Tibial nerve (tissue), 4 donors: ENCODE data around the gene SNRPD2. TPM values are rescaled to one million over a fixed set of nuclear protein-coding genes. Genes with fewer than 3 reads are reported as not detected.

Experiments
- DNase-seq, 2 donors: peaks; one replicate each; pipeline ENCODE4 v3.0.0-alpha.2; 2019; ENCODE audit warnings: low spot score in 2 of 2
- H3K27ac ChIP-seq, 4 donors: fragments of 200-600 bp; sonication (generic) in 3 of 4; one replicate each; pipeline ENCODE4 v1.5.1; 2017 to 2019; ENCODE audit warnings: mild to moderate bottlenecking in 1 of 4
- H3K27me3 ChIP-seq, 2 donors: fragments of 200-600 bp; sonication (generic) in 1 of 2; one replicate each; pipeline versions ENCODE4 v1.5.1 to v1.6.0; 2017 to 2019
- H3K36me3 ChIP-seq, 3 donors: fragments of 200-600 bp; sonication (generic); one replicate each; pipeline ENCODE4 v1.5.1; 2018 to 2019
- H3K4me1 ChIP-seq, 4 donors: fragments of 200-600 bp; sonication (generic) in 3 of 4; one replicate each; pipeline ENCODE4 v1.5.1; 2017 to 2019
- H3K4me3 ChIP-seq, 4 donors: fragments of 200-600 bp; sonication (generic) in 3 of 4; one replicate each; pipeline ENCODE4 v1.5.1; 2017 to 2019; ENCODE audit warnings: mild to moderate bottlenecking in 1 of 4, moderate library complexity in 1 of 4
- H3K9me3 ChIP-seq, 4 donors: fragments of 200-600 bp; sonication (generic) in 3 of 4; one replicate each; pipeline ENCODE4 v1.5.1; 2017 to 2019
- EP300 ChIP-seq, 2 donors: sonication (generic); formaldehyde crosslinking; IDR thresholded peaks; one replicate each; pipeline ENCODE4 v1.6.1; 2017; ENCODE audit warnings: antibody characterized with exemption in 2 of 2, mild to moderate bottlenecking in 1 of 2
- POLR2A ChIP-seq, 2 donors: fragments of 450-650 bp; IDR thresholded peaks; one replicate each; pipeline ENCODE4 v1.6.1; 2017; ENCODE audit warnings: antibody characterized with exemption in 2 of 2, mild to moderate bottlenecking in 2 of 2, moderate library complexity in 2 of 2
- WGBS, 2 donors: methylation state at CpG; one replicate each; pipeline ENCODE4 v1.1.5; 2018; 5-methylcytosine and 5-hydroxymethylcytosine counted together
- total RNA-seq, 4 donors: library from RNA; depleted of rRNA; stranded (reverse); fragments of >200 nt; gene quantifications; one replicate each; pipeline ENCODE4 v1.1.0, GENCODE V29; 2016
- TF ChIP-seq, protein P1 (sequence below), 5 experiments: fragments of 200-600 bp in 3 of 5; fragments of 450-650 bp in 2 of 5; sonication (generic) in 3 of 5; IDR thresholded peaks; one replicate each; pipeline ENCODE4 v1.5.1; 2016 to 2019; ENCODE audit warnings: antibody characterized with exemption in 5 of 5, mild to moderate bottlenecking in 3 of 5, moderate library complexity in 2 of 5

The SNRPD2 gene
- total RNA-seq, 4 donors from 2014 or later = 125 to 151 (median 137) TPM

DNA sequence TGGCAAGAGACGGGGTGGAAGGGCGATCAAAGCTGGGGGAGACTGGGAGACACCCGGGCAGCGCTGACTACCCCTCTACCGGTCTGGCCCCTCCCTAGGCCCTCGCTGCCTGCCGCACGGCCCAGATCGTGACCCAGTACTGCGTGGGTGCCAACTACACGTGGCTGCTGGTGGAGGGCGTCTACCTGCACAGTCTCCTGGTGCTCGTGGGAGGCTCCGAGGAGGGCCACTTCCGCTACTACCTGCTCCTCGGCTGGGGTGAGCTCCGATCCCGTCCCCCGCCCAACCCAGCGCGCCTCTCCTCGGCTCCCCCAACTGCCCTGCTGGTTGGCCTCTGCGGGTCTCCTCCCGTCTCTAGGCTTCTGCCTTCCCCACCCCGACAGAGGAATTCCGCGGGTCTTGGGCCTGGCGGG lies 14.9 kb downstream of the SNRPD2 start:
- no peak for DNase-seq
- H3K4me1 ChIP-seq = peaks cover 0 to 27% (median 10%) of the 10 kb centered on the region in 4 donors
- H3K36me3 ChIP-seq = no peaks in the 10 kb centered on the region
- H3K9me3 ChIP-seq = no peaks in the 10 kb centered on the region
- peaks cover 5 to 77% of the 10 kb centered on the region in 2 donors for H3K27me3 ChIP-seq
- no peak overlapping the region for H3K27ac ChIP-seq
- peak overlapping the region in 3 of 4 donors; percentile 2 to 43 (median 33) for H3K4me3 ChIP-seq
- 7 to 11% methylated on average over 24 to 26 of the region's 28 CpGs for WGBS, 2 donors
- TF ChIP-seq POLR2A (IDR thresholded peaks at IDR 0.05) (no peak), EP300 (IDR thresholded peaks at IDR 0.05) (no peak)
- TF ChIP-seq, protein P1, sequence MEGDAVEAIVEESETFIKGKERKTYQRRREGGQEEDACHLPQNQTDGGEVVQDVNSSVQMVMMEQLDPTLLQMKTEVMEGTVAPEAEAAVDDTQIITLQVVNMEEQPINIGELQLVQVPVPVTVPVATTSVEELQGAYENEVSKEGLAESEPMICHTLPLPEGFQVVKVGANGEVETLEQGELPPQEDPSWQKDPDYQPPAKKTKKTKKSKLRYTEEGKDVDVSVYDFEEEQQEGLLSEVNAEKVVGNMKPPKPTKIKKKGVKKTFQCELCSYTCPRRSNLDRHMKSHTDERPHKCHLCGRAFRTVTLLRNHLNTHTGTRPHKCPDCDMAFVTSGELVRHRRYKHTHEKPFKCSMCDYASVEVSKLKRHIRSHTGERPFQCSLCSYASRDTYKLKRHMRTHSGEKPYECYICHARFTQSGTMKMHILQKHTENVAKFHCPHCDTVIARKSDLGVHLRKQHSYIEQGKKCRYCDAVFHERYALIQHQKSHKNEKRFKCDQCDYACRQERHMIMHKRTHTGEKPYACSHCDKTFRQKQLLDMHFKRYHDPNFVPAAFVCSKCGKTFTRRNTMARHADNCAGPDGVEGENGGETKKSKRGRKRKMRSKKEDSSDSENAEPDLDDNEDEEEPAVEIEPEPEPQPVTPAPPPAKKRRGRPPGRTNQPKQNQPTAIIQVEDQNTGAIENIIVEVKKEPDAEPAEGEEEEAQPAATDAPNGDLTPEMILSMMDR (IDR thresholded peaks at IDR 0.05) = no peak

DNA sequence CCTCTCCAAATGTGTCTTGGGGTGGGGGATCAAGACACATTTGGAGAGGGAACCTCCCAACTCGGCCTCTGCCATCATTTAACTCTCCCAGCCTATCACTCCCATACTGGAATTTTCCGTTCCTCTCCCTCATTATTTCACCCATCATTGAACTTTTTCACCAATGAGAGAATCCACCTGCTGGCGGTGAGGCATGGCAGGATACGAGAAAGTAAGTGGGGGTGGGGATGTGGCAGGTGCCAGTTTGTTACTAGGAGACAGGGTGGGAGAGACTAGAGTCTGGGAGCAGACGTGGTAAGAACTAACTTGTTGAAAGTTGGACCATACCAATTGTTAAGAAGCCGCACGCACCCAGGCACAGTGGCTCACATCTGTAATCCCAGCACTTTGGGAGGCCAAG lies 16.8 kb downstream of the SNRPD2 start:
- 71 to 76% methylated on average over 7 of the region's 7 CpGs for WGBS, 2 donors
- peaks cover 12 to 91% of the 10 kb centered on the region in 2 donors for H3K27me3 ChIP-seq

DNA sequence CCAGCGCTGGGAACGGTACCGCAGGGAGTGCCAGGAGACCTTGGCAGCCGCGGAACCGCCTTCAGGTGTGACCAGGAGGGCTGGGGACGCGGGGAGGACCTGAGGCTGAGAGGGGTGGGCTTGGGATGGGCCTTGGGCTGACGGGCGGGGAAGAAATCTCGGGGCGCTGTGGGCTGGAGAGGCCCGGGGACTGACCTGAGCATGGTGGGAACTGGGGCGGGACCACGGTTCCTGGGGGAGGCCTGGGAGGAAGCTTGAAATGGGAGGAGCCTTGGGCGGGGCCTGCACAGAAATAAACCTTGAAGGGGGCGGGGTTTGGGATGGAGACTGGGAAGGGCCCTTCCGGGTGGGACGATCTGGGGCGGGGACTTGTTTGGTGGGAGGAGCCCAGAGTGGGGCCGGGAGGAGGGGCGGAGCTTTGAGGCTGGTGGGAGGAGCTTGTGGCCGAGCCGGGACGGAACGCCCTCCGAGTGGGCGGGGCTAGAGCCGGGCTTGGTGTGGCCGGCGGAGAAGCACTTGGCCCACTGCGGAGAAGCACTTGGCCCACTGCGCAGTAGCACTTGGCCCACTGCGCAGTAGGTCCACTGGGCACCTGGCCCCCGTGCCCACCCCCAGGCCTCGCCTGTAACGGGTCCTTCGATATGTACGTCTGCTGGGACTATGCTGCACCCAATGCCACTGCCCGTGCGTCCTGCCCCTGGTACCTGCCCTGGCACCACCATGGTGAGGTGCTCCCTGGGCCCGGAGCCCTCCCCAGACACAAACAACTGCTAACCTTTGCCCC lies 20.9 kb downstream of the SNRPD2 start:
- peaks cover 8 to 91% of the 10 kb centered on the region in 2 donors for H3K27me3 ChIP-seq

More for the DNA sequence above, 16.8 kb downstream of the SNRPD2 start:
- Histone ChIP-seq H3K36me3 (no peaks in the 10 kb centered on the region), H3K4me3 (no peak overlapping the region), H3K27ac (no peak overlapping the region), H3K9me3 (no peaks in the 10 kb centered on the region), H3K4me1 (peaks cover 0 to 29% (median 8%) of the 10 kb centered on the region in 4 donors)
- TF ChIP-seq EP300 (IDR thresholded peaks at IDR 0.05) (no peak), POLR2A (IDR thresholded peaks at IDR 0.05) (no peak)
- no peak for DNase-seq

DNA sequence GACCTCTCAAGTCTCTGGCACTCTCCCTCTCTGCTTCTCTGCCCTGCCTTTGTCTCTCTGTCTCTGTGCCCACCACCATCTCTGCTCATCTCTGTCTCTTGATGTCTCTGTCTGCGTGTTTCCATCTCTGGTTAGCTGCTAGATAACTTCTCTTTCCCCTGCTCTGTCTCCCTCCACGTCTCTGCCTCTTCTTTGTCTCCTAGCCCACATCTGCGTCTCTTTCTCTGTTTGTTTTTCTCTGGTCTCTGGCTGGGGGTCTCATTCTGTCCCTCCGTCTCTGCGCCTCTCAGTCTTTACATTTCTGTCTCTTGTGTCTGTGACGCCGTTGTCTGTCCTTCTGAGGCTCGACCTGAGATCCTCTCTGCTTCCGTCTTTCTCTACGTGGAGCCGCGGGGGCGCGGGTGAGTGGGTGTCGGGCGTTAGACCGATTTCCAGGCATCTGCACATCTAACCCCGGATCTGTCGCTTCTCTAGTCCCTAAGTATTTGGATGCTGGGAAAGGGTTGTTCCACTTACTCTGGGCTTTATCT lies 23.3 kb downstream of the SNRPD2 start:
- no peaks in the 10 kb centered on the region for H3K36me3 ChIP-seq
- TF ChIP-seq, protein P1 (IDR thresholded peaks at IDR 0.05) = no peak
- TF ChIP-seq EP300 (IDR thresholded peaks at IDR 0.05) (no peak), POLR2A (IDR thresholded peaks at IDR 0.05) (no peak)
- H3K27me3 ChIP-seq = peaks cover 8 to 98% of the 10 kb centered on the region in 2 donors
- peak overlapping the region in 2 of 4 donors; percentile 20 to 24 for H3K4me3 ChIP-seq
- H3K4me1 ChIP-seq = peaks cover 0 to 35% (median 16%) of the 10 kb centered on the region in 4 donors
- WGBS, 2 donors = 2 to 3% methylated on average over 19 of the region's 19 CpGs
- no peak overlapping the region for H3K27ac ChIP-seq
- no peak for DNase-seq
- no peaks in the 10 kb centered on the region for H3K9me3 ChIP-seq

More for the DNA sequence above, 20.9 kb downstream of the SNRPD2 start:
- TF ChIP-seq POLR2A (IDR thresholded peaks at IDR 0.05) = no peak
- no peak for TF ChIP-seq EP300 (IDR thresholded peaks at IDR 0.05)
- TF ChIP-seq, protein P1 (IDR thresholded peaks at IDR 0.05) = no peak
- Histone ChIP-seq H3K4me3 (no peak overlapping the region), H3K4me1 (peaks cover 0 to 35% (median 16%) of the 10 kb centered on the region in 4 donors), H3K36me3 (no peaks in the 10 kb centered on the region), H3K27ac (no peak overlapping the region), H3K9me3 (no peaks in the 10 kb centered on the region)
- 12 to 16% methylated on average over 38 to 41 of the region's 42 CpGs for WGBS, 2 donors
- no peak for DNase-seq

DNA sequence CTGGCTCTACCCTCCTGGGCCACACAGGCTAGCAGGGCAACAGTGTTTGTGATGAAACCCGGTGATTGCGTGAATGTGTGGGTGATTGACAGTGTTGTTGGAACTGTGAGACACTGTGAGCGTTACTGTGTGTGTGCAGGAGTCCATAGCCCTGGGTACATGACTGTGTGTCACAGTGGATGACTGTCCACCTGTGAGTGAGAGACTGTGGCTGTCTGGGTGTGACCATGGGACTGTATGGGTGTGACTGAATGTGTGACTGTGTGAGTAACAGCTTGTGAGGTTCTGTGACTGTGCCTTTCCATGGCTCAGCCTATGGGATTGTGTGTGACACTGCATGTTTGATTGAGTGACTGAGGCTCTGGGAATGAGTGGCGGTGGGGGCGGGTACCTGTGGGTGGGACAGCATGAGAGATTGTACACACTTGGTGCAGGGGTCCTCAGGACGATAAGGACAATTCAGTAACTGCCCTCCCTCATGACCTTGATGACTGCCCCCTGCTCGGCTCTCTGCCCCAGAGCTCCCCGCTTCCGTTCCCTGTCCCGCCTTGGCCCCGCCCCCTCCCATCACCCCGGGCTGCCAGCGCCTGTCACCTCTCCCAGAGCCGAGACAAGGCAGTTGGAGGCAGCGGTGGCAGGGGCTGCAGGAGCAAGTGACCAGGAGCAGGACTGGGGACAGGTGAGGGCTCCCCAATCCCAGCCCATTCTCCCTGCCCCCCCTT lies 24.0 kb downstream of the SNRPD2 start, which contains the start of gene GIPR:
TSS of gene GIPR (plus strand) at position 602 of the 722 bp plus-strand sequence. CDS start 1,300 bp downstream, outside the sequence.
- Histone ChIP-seq H3K36me3 (no peaks in the 10 kb centered on the region), H3K4me3 (peak within 1 kb of the TSS in 2 of 4 donors; percentile 20 to 24), H3K9me3 (no peaks in the 10 kb centered on the region), H3K27me3 (peaks cover 8 to 98% of the 10 kb centered on the region in 2 donors), H3K27ac (no peak within 1 kb of the TSS), H3K4me1 (peaks cover 0 to 35% (median 16%) of the 10 kb centered on the region in 4 donors)
- TF ChIP-seq POLR2A (IDR thresholded peaks at IDR 0.05) (no peak), EP300 (IDR thresholded peaks at IDR 0.05) (no peak)
- TF ChIP-seq, protein P1 (IDR thresholded peaks at IDR 0.05) = no peak
- 11 to 45% methylated on average over 6 to 15 of the region's 15 CpGs for WGBS, 2 donors
- no peak for DNase-seq
